Fibroblast of skin of abdomen (primary cell): ENCODE results near the gene CIAO3.

Source experiments
- DNase-seq: peaks from one replicate; pipeline ENCODE4 v3.0.0-alpha.2; 2013

CIAO3 gene

GRCh38 chr16:775236-775796 is 34.5 kb upstream of the CIAO3 start:
- no peak for DNase-seq

GRCh38 chr16:774086-775001 is 33.5 kb upstream of the CIAO3 start:
- DNase-seq: no peak

GRCh38 chr16:772959-773358 is 32.2 kb upstream of the CIAO3 start:
- DNase-seq: no peak

- DNase-seq: no peak
Measured at GRCh38 chr16:770411-770810, 29.6 kb upstream of the CIAO3 start.

- no peak for DNase-seq
Measured at GRCh38 chr16:769934-770333, 29.1 kb upstream of the CIAO3 start.

- no peak for DNase-seq
Measured at GRCh38 chr16:769184-769784, 28.5 kb upstream of the CIAO3 start.

- no peak for DNase-seq
Measured at GRCh38 chr16:768428-768827, 27.6 kb upstream of the CIAO3 start.

GRCh38 chr16:767743-768235 is 27.0 kb upstream of the CIAO3 start:
- no peak for DNase-seq

- DNase-seq: no peak
Measured at GRCh38 chr16:766820-767640, 26.2 kb upstream of the CIAO3 start.

GRCh38 chr16:766008-766819 is 25.4 kb upstream of the CIAO3 start:
- DNase-seq: no peak

GRCh38 chr16:765488-765865 is 24.7 kb upstream of the CIAO3 start:
- DNase-seq: no peak

- no peak for DNase-seq
Measured at GRCh38 chr16:764848-765487, 24.2 kb upstream of the CIAO3 start.

- no peak for DNase-seq
Measured at GRCh38 chr16:764184-764750, 23.5 kb upstream of the CIAO3 start.

- no peak for DNase-seq
Measured at GRCh38 chr16:763369-764183, 22.8 kb upstream of the CIAO3 start.

GRCh38 chr16:762595-763268 is 21.9 kb upstream of the CIAO3 start:
- DNase-seq: no peak

- DNase-seq: no peak
Measured at GRCh38 chr16:761625-762513, 21.1 kb upstream of the CIAO3 start.

- no peak for DNase-seq
Measured at GRCh38 chr16:760545-761343, 19.9 kb upstream of the CIAO3 start, which contains the start of gene MSLN. MSLN (plus strand) TSS chr16:760734; CDS start chr16:762681, 1,947 bp downstream.
